A549 (cell line): ENCODE measurements around the gene WSCD2. TPM values are rescaled to one million over a fixed set of nuclear protein-coding genes. Genes with fewer than 3 reads are reported as not detected.

Experiments used
- ATAC-seq, 2 experiments: fragments of 200-7000 bp in 1 of 2; fragments of >200 bp in 1 of 2; cut with Nextera tagmentation in 1 of 2; cut with Tn5 transposase in 1 of 2; 3 replicates each; pipeline versions ENCODE4 v1.8.0 to v1.9.1; 2018 to 2020; ENCODE audit warnings: mild to moderate bottlenecking in 1 of 2, moderate library complexity in 1 of 2
- CTCF ChIA-PET: fragments of 300-600 bp; sonication (Branson Sonifier 250); formaldehyde crosslinking; extraction: SDS; loops from one replicate; lab custom pipeline; 2021; ENCODE audit warnings: antibody characterized with exemption, inconsistent platforms; lab: Yijun Ruan, JAX
- POLR2A ChIA-PET: fragments of 350-600 bp; formaldehyde crosslinking; extraction: SDS; loops from one replicate; lab custom pipeline; 2021; ENCODE audit warnings: antibody characterized with exemption, inconsistent platforms; lab: Yijun Ruan, JAX
- DNase-seq, 2 experiments: peaks; one replicate each; pipeline versions ENCODE4 v3.0.0 to v3.0.0-alpha.2; 2011 to 2016; ENCODE audit warnings: low read depth in 1 of 2, low spot score in 1 of 2
- FAIRE-seq: peaks from 2 replicates; lab custom pipeline; 2011; peaks lifted over from hg19 to GRCh38; lab: Jason Lieb, UNC
- H3K27ac ChIP-seq, 2 experiments: fragments of >200 bp; sonication (Bioruptor Twin); formaldehyde crosslinking; 3 replicates each; pipeline ENCODE4 v1.5.1; 2016 to 2017
- H3K4me1 ChIP-seq: fragments of >200 bp; sonication (Bioruptor Twin); formaldehyde crosslinking; 3 replicates; pipeline ENCODE4 v1.6.1; 2016
- H3K4me2 ChIP-seq: fragments of >200 bp; sonication (Bioruptor Twin); formaldehyde crosslinking; 3 replicates; pipeline ENCODE4 v1.6.1; 2016
- H3K4me3 ChIP-seq: fragments of >200 bp; sonication (Bioruptor Twin); formaldehyde crosslinking; 3 replicates; pipeline ENCODE4 v1.5.1; 2016
- H3K9me3 ChIP-seq: fragments of >200 bp; sonication (Bioruptor Twin); formaldehyde crosslinking; 3 replicates; pipeline ENCODE4 v1.6.1; 2016
- BHLHE40 ChIP-seq: IDR thresholded peaks from 2 replicates; pipeline ENCODE4 v1.6.1; 2012; ENCODE audit warnings: low read depth, low read length, inconsistent platforms
- CBX2 ChIP-seq: fragments of 200-600 bp; sonication (generic); IDR thresholded peaks from 2 replicates; pipeline ENCODE4 v1.6.1; 2016; ENCODE audit warnings: low read depth, mild to moderate bottlenecking, borderline replicate concordance
- CEBPB ChIP-seq, 2 experiments: fragments of >200 bp in 1 of 2; sonication (Bioruptor Twin) in 1 of 2; formaldehyde crosslinking in 1 of 2; IDR thresholded peaks; 2 replicates each; pipeline ENCODE4 v1.6.1; 2012 to 2016
- EHMT2 ChIP-seq: fragments of 200-600 bp; sonication (generic); IDR thresholded peaks from 2 replicates; pipeline ENCODE4 v1.6.1; 2016; ENCODE audit warnings: antibody characterized with exemption, low read depth, mild to moderate bottlenecking, moderate library complexity
- FOSL2 ChIP-seq, 2 experiments: fragments of 450-650 bp in 1 of 2; fragments of >200 bp in 1 of 2; sonication (Bioruptor Twin) in 1 of 2; formaldehyde crosslinking; IDR thresholded peaks; 2 replicates each; pipeline versions ENCODE4 v1.5.0 to v1.6.1; 2016 to 2020; ENCODE audit warnings: mild to moderate bottlenecking in 1 of 2, moderate library complexity in 1 of 2
- GATA3 ChIP-seq: IDR thresholded peaks from 2 replicates; pipeline ENCODE4 v1.6.1; 2012; ENCODE audit warnings: borderline replicate concordance
- HOXA7 ChIP-seq: fragments of 250-450 bp; sonication (Bioruptor Pico); IDR thresholded peaks from 2 replicates; pipeline ENCODE4 v1.5.0; 2020; ENCODE audit warnings: mild to moderate bottlenecking, moderate library complexity
- HOXB13 ChIP-seq: fragments of 250-450 bp; sonication (Bioruptor Pico); IDR thresholded peaks from 2 replicates; pipeline ENCODE4 v1.5.0; 2020; ENCODE audit warnings: low read depth, mild to moderate bottlenecking, moderate library complexity
- JUN ChIP-seq, 2 experiments: fragments of >200 bp; sonication (Bioruptor Twin); formaldehyde crosslinking; IDR thresholded peaks; 2 replicates in 1 of 2; 3 replicates in 1 of 2; pipeline ENCODE4 v1.6.1; 2016 to 2017
- KDM1A ChIP-seq: fragments of 200-600 bp; sonication (generic); IDR thresholded peaks from 2 replicates; pipeline ENCODE4 v1.6.1; 2016; ENCODE audit warnings: low read depth, mild to moderate bottlenecking
- MAZ ChIP-seq: fragments of 150-350 bp; IDR thresholded peaks from 2 replicates; pipeline ENCODE4 v1.6.1; 2014; ENCODE audit warnings: antibody characterized with exemption, low read depth, low read length, borderline replicate concordance
- NPAS2 ChIP-seq: fragments of 250-450 bp; sonication (Bioruptor Pico); IDR thresholded peaks from 2 replicates; pipeline ENCODE4 v1.8.0; 2022; ENCODE audit warnings: mild to moderate bottlenecking, moderate library complexity, borderline replicate concordance
- PHF8 ChIP-seq: fragments of 200-600 bp; sonication (generic); IDR thresholded peaks from 2 replicates; pipeline ENCODE4 v1.6.1; 2016; ENCODE audit warnings: low read depth, mild to moderate bottlenecking, antibody characterized with exemption, moderate library complexity, borderline replicate concordance
- POLR2AphosphoS2 ChIP-seq: conservative IDR thresholded peaks from 2 replicates; pipeline ENCODE4 v1.6.1; 2012; ENCODE audit warnings: low read length, improper control_type of control experiment, inconsistent platforms
- REST ChIP-seq: fragments of 200-600 bp; sonication (generic); IDR thresholded peaks from 2 replicates; pipeline ENCODE4 v1.6.1; 2016; ENCODE audit warnings: antibody characterized with exemption, mild to moderate bottlenecking, moderate library complexity
- TFCP2L1 ChIP-seq: fragments of 250-450 bp; sonication (Bioruptor Pico); IDR thresholded peaks from 2 replicates; pipeline ENCODE4 v1.5.0; 2021; ENCODE audit warnings: mild to moderate bottlenecking
- ZC3H11A ChIP-seq: fragments of 450-650 bp; IDR thresholded peaks from 2 replicates; pipeline ENCODE4 v1.6.1; 2014; ENCODE audit warnings: antibody characterized with exemption, mild to moderate bottlenecking
- ZFP36 ChIP-seq: fragments of 450-650 bp; IDR thresholded peaks from 2 replicates; pipeline ENCODE4 v1.6.1; 2014; ENCODE audit warnings: borderline replicate concordance; ENCODE audit not compliant: partially characterized antibody
- ZNF302 ChIP-seq: fragments of 250-450 bp; sonication (Bioruptor Pico); IDR thresholded peaks from 2 replicates; pipeline ENCODE4 v1.9.0; 2021; ENCODE audit warnings: inconsistent platforms, mild to moderate bottlenecking, moderate library complexity
- WGBS: methylation state at CpG from one replicate; pipeline ENCODE4 v1.1.6; 2017; ENCODE audit errors: missing lambda C conversion rate; 5-methylcytosine and 5-hydroxymethylcytosine counted together
- polyA plus RNA-seq, 4 experiments: library from polyadenylated mRNA; depleted of rRNA in 3 of 4; stranded (reverse); fragments of >200 nt; fragmentation: RNase III in 1 of 4; extraction: RNeasy Plus Mini Kit Qiagen cat#74134 plus additional on column Dnase treatment in 1 of 4; gene quantifications; 2 replicates in 3 of 4; 3 replicates in 1 of 4; pipeline ENCODE4 v1.2.3, GENCODE V29; 2011 to 2017
- TF ChIP-seq, protein P1 (sequence below): fragments of 250-450 bp; sonication (Bioruptor Pico); IDR thresholded peaks from 2 replicates; pipeline ENCODE4 v1.5.0; 2020; ENCODE audit warnings: low read depth, mild to moderate bottlenecking, moderate library complexity

Gene WSCD2
- polyA plus RNA-seq, 2 of the 4 experiments (the other 2 are of a cell fraction) = not detected

DNA sequence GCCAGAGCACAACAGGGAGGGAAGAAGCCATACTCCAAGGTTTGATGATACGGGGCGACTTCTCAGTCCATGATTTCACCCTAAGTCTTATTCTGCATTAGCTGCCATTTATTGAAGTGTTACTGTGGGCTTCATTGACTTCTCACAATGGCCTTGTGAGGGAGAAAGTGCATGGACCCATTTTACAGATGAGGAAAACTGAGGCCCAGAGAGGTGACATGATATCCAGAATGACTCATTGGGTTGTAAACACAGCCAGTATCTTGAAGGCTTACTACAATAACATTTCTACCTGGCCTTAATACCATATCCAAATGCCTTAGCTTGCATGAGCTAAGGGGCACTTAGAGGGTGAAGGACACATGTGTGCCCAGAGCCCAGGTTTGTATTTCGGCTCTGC, 109.4 kb downstream of the WSCD2 start:
- Histone ChIP-seq H3K4me1 (no peaks in the 10 kb centered on the region), H3K4me3 (no peak overlapping the region), H3K9me3 (peaks cover 5% of the 10 kb centered on the region; the same call in 2 of the 3 replicates), H3K27ac (no peak overlapping the region), H3K4me2 (no peak overlapping the region)
- 42% methylated on average over 3 of the region's 3 CpGs for WGBS
- CTCF ChIA-PET = interaction anchor here (1.3 kb wide), 1 partner anchor 10 kb away, joined by 4 read pairs; no protein-coding TSS in a partner anchor
- POLR2A ChIA-PET = no interaction called here
- FAIRE-seq (no peak), DNase-seq (no peak), ATAC-seq (no peak)
- TF ChIP-seq KDM1A (no peak), MAZ (no peak), POLR2AphosphoS2 (no peak), JUN (IDR thresholded peaks at IDR 0.05) (no peak), ZFP36 (no peak), CEBPB (IDR thresholded peaks at IDR 0.05) (no peak), EHMT2 (no peak), HOXB13 (no peak), GATA3 (no peak), FOSL2 (IDR thresholded peaks at IDR 0.05) (no peak), FOSL2 (CRISPR knock-in tag; IDR thresholded peaks at IDR 0.05) (no peak)
- TF ChIP-seq, protein P1, sequence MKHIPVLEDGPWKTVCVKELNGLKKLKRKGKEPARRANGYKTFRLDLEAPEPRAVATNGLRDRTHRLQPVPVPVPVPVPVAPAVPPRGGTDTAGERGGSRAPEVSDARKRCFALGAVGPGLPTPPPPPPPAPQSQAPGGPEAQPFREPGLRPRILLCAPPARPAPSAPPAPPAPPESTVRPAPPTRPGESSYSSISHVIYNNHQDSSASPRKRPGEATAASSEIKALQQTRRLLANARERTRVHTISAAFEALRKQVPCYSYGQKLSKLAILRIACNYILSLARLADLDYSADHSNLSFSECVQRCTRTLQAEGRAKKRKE = no peak

DNA sequence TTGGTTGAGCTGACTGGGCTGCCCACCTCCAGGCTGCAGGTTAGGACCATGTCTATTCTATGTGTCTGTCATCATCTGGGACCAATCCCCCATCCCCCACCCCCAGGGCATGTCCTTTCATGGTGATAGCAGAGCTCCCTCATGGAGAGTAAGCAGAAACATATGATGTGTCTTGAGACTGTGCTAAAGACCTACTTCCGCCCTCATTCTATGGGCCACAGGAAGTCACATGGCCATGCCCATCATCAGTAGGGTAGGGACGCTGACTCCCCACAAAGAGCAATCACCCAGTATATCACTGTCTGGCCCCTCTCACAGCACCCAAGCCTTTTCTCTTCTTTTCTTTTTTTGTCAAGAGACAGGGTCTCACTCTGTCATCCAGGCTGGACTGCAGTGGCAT, 110.3 kb downstream of the WSCD2 start:
- Histone ChIP-seq H3K27ac (no peak overlapping the region), H3K4me3 (no peak overlapping the region), H3K9me3 (peaks cover 5% of the 10 kb centered on the region; the same call in 2 of the 3 replicates), H3K4me1 (no peaks in the 10 kb centered on the region), H3K4me2 (no peak overlapping the region)
- POLR2A ChIA-PET = no interaction called here
- WGBS = 20% methylated on average over 2 of the region's 2 CpGs
- no peak for ATAC-seq
- CTCF ChIA-PET = no interaction called here
- no peak for DNase-seq
- no peak for FAIRE-seq
- TF ChIP-seq ZC3H11A = no peak
- TF ChIP-seq HOXA7 (CRISPR knock-in tag) = no peak
- TF ChIP-seq FOSL2 (IDR thresholded peaks at IDR 0.05) = no peak
- no peak for TF ChIP-seq FOSL2 (CRISPR knock-in tag; IDR thresholded peaks at IDR 0.05)
- TF ChIP-seq PHF8 = no peak
- TF ChIP-seq NPAS2 (CRISPR knock-in tag) = no peak
- TF ChIP-seq MAZ = no peak
- no peak for TF ChIP-seq CBX2
- no peak for TF ChIP-seq TFCP2L1
- TF ChIP-seq BHLHE40 = no peak
- no peak for TF ChIP-seq REST
- no peak for TF ChIP-seq ZNF302 (CRISPR knock-in tag)
